ENCODE measurements around the gene MEG3.
A peak's percentile ranks its signal among the peaks of the same experiment; 100 is the strongest.

MEG3 gene

DNA sequence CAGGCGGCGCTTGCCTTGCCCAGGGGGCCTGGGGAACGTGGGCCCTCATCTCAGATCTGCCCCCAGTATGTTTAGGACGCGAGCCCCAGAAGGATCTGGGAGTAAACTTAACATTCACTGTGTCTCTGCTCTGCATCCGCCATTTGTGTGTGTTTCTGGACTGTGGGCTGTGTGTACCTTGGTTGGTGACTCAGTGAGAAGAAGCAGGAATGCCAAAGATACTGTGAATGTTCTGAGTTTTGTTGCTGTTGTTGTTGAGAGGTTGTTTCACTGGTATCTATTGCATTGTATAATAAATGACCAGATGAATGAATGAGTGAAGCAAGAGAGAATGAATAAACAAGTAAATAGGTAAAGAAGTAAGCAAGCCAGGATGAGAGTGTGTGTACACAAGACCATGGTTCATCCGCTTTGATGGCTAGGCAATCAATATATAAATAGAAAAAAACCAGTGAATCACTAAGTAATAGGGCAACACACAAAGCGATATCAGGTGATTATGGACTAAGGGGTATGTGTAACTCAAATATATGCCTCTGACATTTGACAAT, 20.5 kb downstream of the MEG3 start:
- no peak for DNase-seq (ENCODE audit: low spot score)

DNA sequence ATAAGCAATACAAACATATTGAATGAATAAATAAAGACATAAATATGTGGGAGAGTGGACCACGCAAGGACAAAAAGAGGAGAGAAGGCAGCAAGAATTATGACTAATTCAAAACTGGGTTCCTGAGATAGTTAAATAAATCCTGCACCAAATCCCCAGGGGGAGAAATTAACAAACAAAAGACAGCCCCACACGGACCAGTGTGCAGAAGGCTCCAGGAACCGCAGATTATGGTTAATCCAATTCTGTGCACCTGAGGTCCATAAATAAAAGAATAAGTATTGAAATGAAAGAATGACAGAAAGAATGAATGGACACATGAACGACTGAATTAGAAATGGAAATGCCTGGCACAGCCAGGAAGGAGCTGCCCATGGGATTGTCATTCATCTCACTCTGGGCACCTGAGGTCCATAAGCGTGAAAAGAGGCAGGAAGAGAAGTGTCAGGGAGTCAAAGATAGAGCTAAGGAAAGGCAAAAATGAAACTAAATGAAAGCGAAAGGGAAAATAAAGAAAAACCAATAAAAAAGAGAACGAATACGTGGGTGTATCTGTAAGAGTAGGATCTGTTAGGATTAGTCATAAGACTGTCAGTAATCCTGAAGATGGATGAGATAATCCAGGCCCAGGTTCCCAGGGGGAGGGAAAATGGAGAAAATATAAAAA, 23.3 kb downstream of the MEG3 start:
- DNase-seq (ENCODE audit: low spot score): no peak

DNA sequence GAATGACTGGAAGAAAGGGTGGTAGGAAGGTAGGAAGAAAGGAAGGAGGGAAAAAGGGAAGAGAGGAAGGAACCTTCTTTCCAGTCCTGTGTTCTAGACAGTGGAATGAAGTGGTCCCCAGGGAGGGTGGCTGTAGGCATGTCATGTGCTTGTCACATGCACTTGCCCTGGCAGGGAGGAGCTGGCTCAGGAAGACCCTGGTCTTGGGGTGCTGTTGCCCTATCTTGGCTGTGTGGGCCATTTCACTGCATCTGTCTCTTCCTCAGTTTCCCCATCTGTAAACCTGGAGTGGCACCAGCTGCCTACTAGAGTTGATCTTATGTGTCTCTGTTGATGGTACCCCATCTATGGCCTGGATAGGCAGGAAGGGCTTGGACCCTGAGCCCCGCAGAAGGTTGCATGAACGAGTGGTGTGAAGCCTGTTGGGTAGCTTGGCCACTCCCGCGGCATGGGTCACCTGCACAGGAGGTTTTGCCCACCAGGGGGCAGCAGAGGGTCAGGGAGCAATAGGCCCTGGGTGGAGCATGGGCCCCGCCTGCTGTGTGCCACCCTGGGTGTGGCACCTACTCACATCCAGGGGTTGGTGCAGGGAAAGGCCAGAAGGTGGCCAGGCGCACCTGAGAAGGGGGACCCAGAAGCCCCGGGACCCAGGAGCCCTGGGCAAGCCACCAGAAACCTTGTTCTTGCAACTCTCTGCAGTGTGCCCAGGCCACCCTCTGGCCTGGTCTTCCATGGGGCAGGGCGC, 25.1 kb downstream of the MEG3 start:
- peak; percentile 57 for DNase-seq (ENCODE audit: low spot score)

DNA sequence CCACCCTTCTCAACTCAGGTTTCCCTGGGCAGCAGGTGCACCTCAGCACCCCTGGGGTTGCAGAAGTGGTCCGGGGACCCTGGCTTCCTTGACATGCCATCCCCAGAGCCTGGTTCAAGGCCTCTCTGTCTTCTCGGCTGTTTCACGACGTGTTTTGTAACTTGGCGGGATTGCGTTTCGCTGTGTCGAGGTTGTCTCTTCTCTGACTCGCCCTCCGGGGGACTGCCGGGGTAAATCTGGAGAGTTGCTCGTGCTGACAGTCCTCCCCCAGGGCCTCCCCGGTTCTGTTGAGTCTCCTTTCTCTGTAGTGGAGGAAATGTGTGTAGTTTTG, 25.6 kb downstream of the MEG3 start:
- DNase-seq (ENCODE audit: low spot score): no peak

DNA sequence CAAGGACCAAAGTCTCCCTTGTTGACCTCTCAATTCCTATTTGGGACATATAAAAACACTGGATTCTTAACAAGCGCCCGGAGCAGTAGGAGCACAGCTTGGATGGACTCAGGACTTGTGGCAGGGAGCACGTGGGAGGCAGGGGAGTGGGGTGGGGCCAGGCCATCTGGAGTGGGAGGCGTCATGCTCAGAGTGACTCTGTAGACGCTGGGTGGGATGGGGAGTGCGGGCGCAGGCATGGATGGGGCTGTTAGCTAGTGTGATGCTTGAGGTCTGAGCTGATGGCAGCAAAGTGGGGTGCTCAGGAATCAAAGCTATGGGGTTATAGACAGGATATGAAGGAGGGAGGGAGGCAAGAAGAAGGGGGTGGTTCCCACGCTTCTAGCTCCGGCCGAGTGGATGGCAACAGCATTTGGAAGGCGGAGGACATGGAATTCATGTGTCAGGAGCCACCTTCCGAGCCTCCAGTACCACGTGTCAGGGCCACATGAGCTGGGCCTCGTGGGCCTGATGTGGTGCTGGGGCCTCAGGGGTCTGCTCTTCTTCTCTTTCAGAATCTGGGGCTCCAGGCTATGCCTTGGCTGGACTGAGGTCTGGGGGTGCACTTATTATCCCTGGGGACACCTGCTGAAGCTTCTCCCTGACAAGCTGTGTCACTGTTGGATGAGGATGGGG, 26.2 kb downstream of the MEG3 start:
- no peak for DNase-seq (ENCODE audit: low spot score)

DNA sequence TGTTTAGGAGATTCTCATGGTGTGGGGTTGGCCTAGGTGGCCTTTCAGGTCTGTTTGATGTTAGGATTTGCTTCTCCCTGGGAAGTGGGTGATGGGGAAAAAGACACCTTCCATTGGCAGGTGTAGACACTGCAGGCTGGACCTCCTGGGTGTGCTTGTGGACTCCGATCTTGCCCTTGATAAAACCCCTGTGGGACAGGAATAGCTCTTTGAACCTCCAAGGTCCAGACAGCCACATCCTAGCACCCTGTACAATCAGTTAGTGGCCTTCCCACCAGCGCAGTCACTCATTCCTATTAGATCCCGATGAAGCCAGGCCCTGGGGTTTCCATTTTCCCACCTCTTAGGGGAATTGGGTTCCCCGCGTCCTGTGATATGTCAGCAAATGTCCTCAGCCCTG, 28.5 kb downstream of the MEG3 start:
- no peak for DNase-seq (ENCODE audit: low spot score)

DNA sequence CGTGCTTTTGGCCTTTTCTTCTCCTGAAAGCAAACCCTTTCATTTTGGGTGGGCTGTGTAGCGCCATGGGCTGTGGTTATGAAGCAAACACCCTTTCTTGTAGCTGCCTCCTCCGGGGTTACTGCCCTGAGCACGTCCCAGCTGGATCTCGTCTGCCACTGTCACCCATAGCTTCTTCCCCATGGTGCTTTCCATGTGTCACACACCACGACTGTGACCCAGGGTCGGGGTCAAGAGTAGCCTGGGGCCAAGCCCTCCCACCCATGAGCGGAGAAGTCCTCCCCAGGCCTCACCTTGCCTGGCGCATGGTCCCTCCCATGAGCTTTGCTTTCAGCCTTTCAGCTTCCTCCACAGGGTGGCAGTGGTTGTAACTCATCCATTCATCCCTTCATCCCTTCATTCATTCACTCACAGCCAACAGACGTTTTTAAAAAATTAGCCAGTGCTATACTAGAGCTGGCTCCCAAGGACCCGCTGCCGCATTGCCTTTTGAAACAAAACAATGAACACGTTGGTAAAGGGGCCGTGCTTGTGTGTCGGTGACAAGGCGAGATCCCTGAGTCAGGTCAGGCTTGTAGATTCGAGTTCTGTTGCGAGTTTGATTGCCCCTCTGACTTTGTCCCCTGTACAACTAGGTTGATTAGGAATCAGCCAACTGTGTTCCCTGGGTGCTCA, 29.5 kb downstream of the MEG3 start:
- DNase-seq (ENCODE audit: low spot score): no peak

DNA sequence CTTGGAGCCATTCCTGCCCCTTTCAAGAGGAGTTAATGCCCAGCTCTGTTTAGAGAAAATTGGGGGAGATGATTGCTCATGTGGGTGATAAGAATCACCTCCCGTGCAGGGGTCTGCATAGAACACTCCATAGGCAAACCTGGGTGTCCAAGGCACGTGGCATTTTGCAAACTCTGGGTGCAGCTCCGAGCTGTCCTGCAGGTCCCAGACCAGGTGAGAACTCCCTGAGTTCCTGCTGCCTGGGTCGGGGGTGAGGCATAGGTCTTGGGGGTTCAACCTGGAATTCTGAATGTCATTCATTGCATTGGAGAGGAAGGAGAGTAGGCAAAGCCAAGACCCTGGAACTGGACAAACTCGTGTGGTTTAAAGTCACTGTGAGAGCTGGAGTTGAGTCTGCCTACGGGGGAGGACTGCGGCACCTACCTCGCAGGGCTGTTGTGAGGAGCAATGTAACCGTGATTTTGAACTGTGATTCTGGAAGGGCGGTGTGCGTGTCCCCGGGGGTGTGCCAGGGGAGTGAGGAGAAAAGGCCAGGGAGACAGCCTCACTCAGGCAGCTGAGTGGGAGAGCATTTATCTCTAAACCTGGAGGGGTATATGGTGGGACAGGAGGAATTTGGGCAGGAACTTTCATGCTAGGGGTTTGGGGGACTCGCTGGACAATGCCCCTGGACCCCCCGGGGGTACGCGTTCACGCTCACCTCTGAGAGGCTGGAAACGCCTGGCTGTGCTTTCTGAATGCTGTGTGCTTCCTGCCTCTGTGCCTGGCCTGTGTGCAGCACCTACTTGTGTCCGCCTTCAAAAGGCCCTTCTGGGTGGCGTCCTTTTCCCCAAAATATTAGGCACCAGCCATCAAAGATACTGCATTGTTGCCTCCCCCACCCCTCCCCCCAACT, 30.4 kb downstream of the MEG3 start:
- no peak for DNase-seq (ENCODE audit: low spot score)

DNA sequence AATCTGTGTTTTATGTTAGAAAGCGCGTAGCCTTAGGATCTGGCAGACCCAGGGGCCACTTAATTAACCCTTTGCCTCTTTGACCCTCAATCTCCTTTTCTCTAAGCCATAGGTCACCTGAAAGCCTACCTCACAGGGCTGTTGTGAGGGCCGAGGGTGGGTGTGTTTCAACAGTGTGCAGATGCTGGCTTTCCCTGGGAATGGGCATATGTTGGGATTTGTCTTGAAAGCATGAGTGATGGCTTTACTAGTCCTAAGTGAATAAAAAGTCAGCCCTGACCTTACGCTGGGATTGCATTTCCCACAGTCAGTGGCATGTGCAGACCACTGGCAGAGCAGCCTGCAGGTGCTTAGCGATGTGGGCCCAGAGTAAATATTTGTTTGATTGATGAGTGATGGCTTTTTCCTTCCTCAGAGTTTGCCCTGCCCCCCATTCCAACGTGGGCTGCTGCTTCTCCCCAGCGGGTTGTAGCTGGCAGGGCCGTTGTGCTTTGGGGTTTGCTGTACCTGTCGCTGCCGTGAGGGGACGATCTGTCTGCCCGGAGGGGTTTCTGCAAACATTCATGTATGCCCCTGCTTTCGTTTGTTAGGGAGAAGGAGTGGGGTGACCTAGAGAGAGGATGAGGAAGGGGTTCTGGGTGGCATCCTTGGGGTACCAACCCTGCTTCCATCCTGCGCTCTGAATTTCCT, 31.5 kb downstream of the MEG3 start:
- no peak for DNase-seq (ENCODE audit: low spot score)

DNA sequence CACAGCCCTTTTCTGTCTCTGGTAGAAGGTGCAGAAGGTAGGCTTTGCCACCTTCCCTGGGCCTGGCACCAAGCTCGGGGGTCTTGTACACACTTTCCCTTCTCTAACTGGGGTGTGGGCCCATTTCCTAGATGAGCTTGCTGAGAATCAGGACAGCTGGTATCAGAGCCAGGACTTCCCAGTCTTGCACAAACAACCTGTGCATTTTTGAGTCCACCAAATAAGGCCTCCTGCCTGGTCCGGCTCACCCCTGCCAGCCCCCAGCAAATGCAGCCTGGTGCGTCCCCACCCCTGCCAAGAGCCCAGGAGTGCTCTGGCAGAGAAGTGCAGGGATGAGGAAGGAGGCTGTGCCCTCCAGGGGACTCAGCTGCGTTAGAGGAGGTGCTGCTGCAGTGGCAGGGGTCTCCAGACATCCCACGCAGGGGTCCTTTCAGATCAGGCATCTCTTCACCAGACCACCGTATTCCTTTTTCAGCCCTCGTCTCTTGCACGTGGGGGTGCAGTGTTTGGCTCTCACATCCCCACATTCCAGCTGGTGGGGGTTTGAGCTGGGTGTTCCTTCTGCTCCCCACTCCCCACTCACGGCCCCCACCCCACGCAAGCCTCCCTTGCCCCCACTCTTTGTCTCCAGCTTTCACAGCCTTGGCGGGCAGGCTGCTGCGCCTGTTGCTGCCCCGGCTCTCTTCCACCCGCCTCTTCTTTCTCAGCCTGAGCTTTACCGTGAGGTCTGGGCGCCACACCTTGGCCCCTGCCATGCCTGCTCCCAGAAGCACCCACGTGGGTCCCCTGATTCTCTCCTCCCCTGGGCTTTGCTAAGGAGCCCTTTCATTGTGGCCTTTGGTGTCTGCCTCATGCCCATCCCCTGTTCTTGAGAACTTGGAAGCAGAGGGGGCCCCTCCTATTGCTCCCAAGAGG, 32.3 kb downstream of the MEG3 start:
- DNase-seq (ENCODE audit: low spot score): no peak

DNA sequence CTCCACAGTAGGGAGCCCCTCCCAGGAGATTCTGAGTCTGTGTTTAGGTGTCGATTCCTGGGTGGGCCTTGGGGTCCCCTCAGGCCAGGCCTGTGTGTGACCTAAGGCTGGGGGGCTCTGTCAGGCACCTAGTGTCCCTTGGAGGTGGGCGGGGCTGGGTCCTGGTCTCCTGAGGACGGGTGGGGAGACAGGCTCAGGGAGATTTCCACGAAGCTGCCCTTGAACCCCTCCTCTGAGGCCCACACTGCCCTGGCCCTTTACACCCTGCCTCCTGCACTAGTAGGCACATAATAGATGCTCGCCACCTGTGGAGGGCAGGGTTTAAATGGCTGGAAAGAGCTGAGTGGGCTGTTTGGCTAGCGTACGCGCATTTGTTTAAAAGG, 32.9 kb downstream of the MEG3 start:
- no peak for DNase-seq (ENCODE audit: low spot score)

DNA sequence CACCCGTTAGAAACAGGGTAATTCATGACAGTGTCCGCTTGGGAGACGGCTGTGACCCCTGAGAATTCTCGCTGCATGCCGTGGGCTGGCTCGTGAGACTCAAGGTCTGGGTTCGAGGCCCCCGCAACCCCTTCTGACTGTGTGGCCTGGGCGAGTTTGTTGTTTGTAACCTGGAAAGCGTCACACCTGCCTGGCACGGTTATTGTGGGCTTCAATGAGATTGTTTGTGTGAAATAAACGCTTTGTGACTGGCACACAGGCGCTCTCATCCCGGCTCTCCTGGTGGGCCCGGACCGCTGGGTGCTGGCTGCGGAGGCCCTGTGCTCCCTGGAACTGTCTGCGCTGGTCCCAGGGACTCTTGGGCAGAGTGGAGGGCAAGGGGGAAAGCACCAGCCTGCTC, 33.9 kb downstream of the MEG3 start:
- no peak for DNase-seq (ENCODE audit: low spot score)

DNA sequence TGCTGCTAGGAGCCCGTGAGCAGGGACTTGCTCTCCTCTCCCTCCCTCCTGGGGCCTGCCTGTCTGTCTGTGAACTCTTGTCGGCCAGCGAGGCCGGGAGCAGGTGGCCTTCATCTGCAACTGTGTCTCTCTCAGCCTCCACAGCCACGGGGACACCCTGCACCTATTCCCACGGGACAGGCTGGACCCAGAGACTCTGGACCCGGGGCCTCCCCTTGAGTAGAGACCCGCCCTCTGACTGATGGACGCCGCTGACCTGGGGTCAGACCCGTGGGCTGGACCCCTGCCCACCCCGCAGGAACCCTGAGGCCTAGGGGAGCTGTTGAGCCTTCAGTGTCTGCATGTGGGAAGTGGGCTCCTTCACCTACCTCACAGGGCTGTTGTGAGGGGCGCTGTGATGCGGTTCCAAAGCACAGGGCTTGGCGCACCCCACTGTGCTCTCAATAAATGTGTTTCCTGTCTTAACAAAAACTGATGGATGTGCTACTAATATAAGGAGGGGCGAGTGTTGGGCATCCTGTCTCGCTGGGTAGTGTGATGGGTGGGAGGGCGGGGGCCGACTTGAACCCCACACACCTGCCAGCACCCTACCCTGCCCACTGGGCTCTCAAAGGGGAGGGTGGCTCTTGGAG, 34.8 kb downstream of the MEG3 start:
- DNase-seq (ENCODE audit: low spot score): no peak

DNA sequence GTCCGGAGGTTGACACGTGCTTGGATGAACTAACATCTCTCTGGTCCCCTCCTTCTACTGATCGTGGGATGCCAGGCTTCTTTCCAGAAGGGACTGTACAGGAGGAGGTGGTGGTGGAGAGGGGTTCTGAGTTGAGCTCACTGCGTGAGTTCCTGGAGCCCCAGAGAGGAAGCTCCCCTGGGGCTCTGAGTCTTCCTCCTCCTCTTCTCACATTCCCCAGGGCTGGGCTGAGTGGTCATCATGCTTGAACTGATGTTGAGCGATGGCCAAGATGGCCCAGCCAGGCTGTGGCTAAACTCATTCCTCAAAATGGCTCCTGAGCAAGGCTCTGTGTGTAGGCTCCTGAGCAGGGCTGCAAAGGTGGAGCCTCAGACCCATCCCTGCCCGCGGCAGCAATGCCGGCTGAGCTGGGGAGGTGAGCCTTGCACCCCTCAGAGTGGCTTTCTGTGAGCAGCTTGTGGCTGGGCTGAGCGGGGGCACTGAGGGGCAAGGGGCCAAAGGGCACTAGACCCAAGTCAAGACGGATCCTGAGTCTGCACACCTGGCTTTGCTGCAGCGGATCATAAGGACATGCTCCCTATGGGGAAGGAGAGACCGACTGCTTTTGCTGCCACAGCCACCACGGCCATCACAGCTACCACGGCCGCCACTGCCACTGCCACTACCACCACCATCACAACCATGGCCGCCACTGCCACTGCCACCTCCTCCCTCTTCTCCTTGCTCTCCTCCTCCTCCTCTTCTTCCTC, 35.4 kb downstream of the MEG3 start:
- DNase-seq (ENCODE audit: low spot score): no peak

DNA sequence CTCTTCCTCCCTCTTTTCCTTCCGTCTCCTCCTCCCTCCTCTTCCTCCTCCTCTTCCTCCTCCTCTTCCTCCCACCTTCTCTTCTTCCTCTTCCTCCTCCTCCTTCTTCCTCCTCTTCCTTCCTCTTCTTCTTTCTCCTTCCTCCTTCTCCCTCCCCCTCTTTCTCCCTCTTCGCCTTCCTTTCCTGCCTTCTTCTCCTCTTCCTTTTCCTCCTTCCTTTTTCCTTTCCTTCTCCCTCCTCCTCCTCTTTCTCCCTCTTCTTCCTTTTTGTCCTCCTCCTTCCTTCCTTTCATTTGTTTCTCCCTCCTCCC, 36.0 kb downstream of the MEG3 start:
- DNase-seq (ENCODE audit: low spot score): no peak

DNA sequence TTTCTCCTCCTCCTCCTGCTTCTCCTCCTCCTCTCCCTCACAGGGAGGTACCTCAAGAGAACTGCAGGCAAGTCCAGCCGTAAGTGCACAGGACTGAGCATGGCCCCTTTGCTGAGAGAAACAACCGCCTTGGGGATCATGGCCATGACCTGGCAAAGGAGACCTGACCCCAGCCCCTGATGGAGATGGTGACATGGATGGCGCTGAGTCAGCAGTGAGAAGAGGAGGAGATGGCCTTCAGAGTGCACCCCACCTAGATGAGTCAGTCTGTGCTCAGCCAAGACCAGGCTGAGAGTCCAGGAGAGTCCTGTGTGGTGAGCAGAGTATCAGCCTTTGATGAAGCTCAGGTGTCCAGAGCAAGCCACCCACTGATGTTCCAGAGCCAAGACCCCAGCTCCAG, 36.4 kb downstream of the MEG3 start:
- DNase-seq (ENCODE audit: low spot score): no peak

DNA sequence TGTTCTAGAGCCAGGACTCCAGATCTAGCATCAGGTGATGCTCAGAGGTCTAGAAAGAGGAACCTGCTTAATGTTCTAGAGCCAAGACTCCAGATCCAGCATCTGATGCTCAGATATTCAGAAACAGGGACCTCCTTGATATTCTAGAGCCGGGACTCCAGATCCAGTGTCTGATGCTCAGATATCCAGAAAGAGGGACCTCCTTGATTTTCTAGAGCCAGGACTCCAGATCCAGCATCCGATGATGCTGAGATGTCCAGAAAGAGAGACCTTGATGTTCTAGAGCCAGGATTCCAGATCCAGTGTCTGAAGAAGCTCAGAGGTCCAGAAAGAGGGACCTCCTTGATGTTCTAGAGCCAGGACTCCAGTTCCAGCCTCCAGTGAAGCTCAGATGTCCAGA, 36.9 kb downstream of the MEG3 start:
- no peak for DNase-seq (ENCODE audit: low spot score)

DNA sequence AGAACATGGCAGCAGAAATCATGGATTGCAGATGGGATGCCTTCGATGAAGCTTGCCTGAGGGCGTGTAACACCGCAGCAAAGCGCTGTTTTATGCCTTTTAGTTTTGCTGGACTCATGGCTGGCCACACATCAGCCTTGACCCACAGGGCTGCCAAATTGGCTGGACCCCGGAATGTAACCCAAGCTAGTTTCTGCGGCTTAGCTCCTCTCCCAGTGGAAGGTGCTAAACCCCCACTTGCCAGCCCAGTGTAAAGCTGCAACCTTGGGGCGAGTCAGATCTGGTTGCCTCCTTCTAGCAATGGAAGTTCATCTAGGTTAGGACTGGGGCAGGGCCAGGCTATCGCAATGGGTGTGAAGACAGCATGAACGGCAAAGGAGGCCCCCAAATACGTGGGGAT, 38.3 kb downstream of the MEG3 start:
- DNase-seq (ENCODE audit: low spot score): no peak
